OCI-LY7 (cell line): ENCODE results near the gene USP48.

Experiments used
- CTCF ChIP-seq: fragments of 200-600 bp; sonication (generic); conservative IDR thresholded peaks from 2 replicates; pipeline ENCODE4 v1.5.1; 2014; ENCODE audit warnings: mild to moderate bottlenecking, antibody characterized with exemption, low read length, moderate library complexity, mixed read lengths
- EZH2phosphoT487 ChIP-seq: fragments of 200-600 bp; sonication (generic); IDR thresholded peaks from 2 replicates; pipeline ENCODE4 v1.6.1; 2018; ENCODE audit warnings: low read depth, borderline replicate concordance, mild to moderate bottlenecking, mixed run types, antibody characterized with exemption, low read length, moderate library complexity, mixed read lengths

DNA sequence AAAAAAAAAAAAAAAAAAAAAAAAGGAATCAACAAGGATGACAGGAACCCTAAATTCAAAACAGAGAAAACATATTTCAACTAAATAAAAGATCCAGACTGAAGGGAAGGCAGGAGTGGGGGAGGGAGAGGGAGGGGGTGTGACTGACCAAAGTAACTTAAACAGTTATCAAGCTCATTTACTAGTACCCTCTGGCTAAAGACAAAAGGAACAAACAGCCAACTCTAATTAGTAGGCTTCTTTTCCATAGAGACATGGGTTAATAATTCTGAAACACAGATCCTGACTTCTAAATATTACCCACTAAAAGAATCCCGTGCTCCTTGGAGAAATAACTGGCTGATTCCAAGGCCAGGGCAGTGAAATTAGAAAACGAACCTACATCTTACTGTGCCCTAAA, 23.8 kb downstream of the USP48 start:
- TF ChIP-seq CTCF (no peak), EZH2phosphoT487 (no peak)
